Endothelial cell of umbilical vein (primary cell): ENCODE measurements around the gene GANC. TPM values are rescaled to one million over a fixed set of nuclear protein-coding genes. Genes with fewer than 3 reads are reported as not detected.

Source experiments
- BruUV-seq: library from RNA; stranded (reverse); fragments of 400-500 nt; replicated peaks from 2 replicates; lab custom pipeline; 2021; lab: Mats Ljungman, UMichigan
- CTCF ChIA-PET: fragments of 300-600, 350-600 bp; sonication (Branson Sonifier 250); formaldehyde crosslinking; loops from one replicate; lab custom pipeline; 2021; ENCODE audit warnings: antibody characterized with exemption, inconsistent platforms; lab: Charles Lee
- POLR2A ChIA-PET: fragments of 300-600, 350-600 bp; sonication (Branson Sonifier 250); formaldehyde crosslinking; loops from one replicate; lab custom pipeline; 2021; ENCODE audit warnings: antibody characterized with exemption, inconsistent platforms; lab: Charles Lee
- DNase-seq: peaks from one replicate; pipeline ENCODE4 v3.0.0-alpha.2; 2011; ENCODE audit warnings: low read depth, low spot score
- FAIRE-seq: peaks from 2 replicates; lab custom pipeline; 2011; peaks lifted over from hg19 to GRCh38; lab: Jason Lieb, UNC
- H2AFZ ChIP-seq: 2 replicates; pipeline ENCODE4 v1.6.0; 2012; ENCODE audit warnings: low read depth, low read length, control low read depth, inconsistent platforms
- H3K27ac ChIP-seq: 2 replicates; pipeline ENCODE4 v1.5.1; 2011; ENCODE audit warnings: low read depth, mild to moderate bottlenecking, control low read depth, low read length, moderate library complexity; ENCODE audit not compliant: insufficient read depth
- H3K27me3 ChIP-seq, 2 experiments: 2 replicates each; pipeline versions ENCODE4 v1.6.0 to v1.6.1; 2011; ENCODE audit warnings: low read length in 2 of 2, mixed read lengths in 1 of 2; ENCODE audit not compliant: control insufficient read depth in 2 of 2, insufficient read depth in 2 of 2
- H3K36me3 ChIP-seq, 2 experiments: 2 replicates in 1 of 2; 3 replicates in 1 of 2; pipeline ENCODE4 v1.5.1; 2011; ENCODE audit warnings: low read length in 2 of 2, mild to moderate bottlenecking in 1 of 2, moderate library complexity in 1 of 2; ENCODE audit not compliant: control insufficient read depth in 2 of 2, insufficient read depth in 2 of 2; ENCODE audit errors: extremely low read depth in 1 of 2
- H3K4me1 ChIP-seq: 3 replicates; pipeline ENCODE4 v1.5.1; 2011; ENCODE audit warnings: mild to moderate bottlenecking, low read length; ENCODE audit not compliant: control insufficient read depth, insufficient read depth; ENCODE audit errors: extremely low read depth
- H3K4me2 ChIP-seq: 2 replicates; pipeline ENCODE4 v1.6.1; 2011; ENCODE audit warnings: low read length, control low read depth, mixed read lengths; ENCODE audit not compliant: insufficient read depth
- H3K4me3 ChIP-seq, 3 experiments: fragments of 200-600 bp in 1 of 3; sonication (generic), shearing (Covaris generic) in 1 of 3; replicated peaks in 1 of 3; 2 replicates each; pipeline ENCODE4 v1.5.1; 2011 to 2016; ENCODE audit warnings: control low read depth in 3 of 3, low read length in 3 of 3, mild to moderate bottlenecking in 2 of 3, inconsistent platforms in 1 of 3, low read depth in 1 of 3, moderate library complexity in 1 of 3; ENCODE audit not compliant: insufficient read depth in 1 of 3
- H3K79me2 ChIP-seq: 2 replicates; pipeline ENCODE4 v1.6.0; 2012; ENCODE audit warnings: low read length, inconsistent platforms; ENCODE audit not compliant: control insufficient read depth, insufficient read depth
- H3K9ac ChIP-seq: replicated peaks from 2 replicates; pipeline ENCODE3; 2011; ENCODE audit warnings: low read length, control low read depth; ENCODE audit not compliant: insufficient read depth; ENCODE audit errors: extremely low read depth
- H3K9me1 ChIP-seq: replicated peaks from 3 replicates; pipeline ENCODE4 v1.6.0; 2011; ENCODE audit warnings: mild to moderate bottlenecking, low read length; ENCODE audit not compliant: control insufficient read depth, insufficient read depth; ENCODE audit errors: extremely low read depth
- H3K9me3 ChIP-seq: replicated peaks from 2 replicates; pipeline ENCODE4 v1.5.1; 2012; ENCODE audit warnings: low read length, inconsistent platforms; ENCODE audit not compliant: control insufficient read depth, insufficient read depth
- H4K20me1 ChIP-seq: replicated peaks from 2 replicates; pipeline ENCODE3; 2011; ENCODE audit warnings: mild to moderate bottlenecking, low read length; ENCODE audit not compliant: control insufficient read depth, insufficient read depth; ENCODE audit errors: extremely low read depth
- EZH2 ChIP-seq: IDR thresholded peaks from 2 replicates; pipeline ENCODE4 v1.6.1; 2012; ENCODE audit warnings: borderline replicate concordance, low read depth, mild to moderate bottlenecking, moderate library complexity, low read length, inconsistent platforms; ENCODE audit not compliant: severe bottlenecking
- FOS ChIP-seq: IDR thresholded peaks from 2 replicates; pipeline ENCODE4 v1.6.1; 2011; ENCODE audit warnings: mild to moderate bottlenecking, low read length, moderate library complexity, borderline replicate concordance; ENCODE audit not compliant: insufficient read depth
- GATA2 ChIP-seq: IDR thresholded peaks from 2 replicates; pipeline ENCODE4 v1.7.0; 2011; ENCODE audit warnings: low read depth, mild to moderate bottlenecking, moderate library complexity, mixed read lengths, low read length; ENCODE audit not compliant: insufficient read length, insufficient read depth
- MYC ChIP-seq: IDR thresholded peaks from one replicate; pipeline ENCODE4 v1.6.1; 2011; ENCODE audit warnings: mild to moderate bottlenecking, low read depth, low read length
- dilution Hi-C: fragments of 300-500 bp; cut with MboI; formaldehyde crosslinking; loops from one replicate; pipeline ENCODE4 v1.15.0; 2019; ENCODE audit warnings: low sequenced_read_pairs; ENCODE audit not compliant: extremely low pct_ligation_motif_present
- intact Hi-C: fragments of 100-400 bp; cut with micrococcal nuclease; formaldehyde crosslinking; loops from one replicate; pipeline ENCODE4 v1.10.0; 2022
- polyA plus RNA-seq, 4 experiments: library from polyadenylated mRNA; depleted of rRNA in 3 of 4; stranded (reverse) in 3 of 4; unstranded in 1 of 4; fragments of >200 nt; gene quantifications; 2 replicates each; pipeline versions ENCODE4 v1.2.1 to v1.2.3, GENCODE V29; 2011 to 2012; ENCODE audit warnings: missing spikeins in 1 of 4
- total RNA-seq: library from RNA; stranded (reverse); gene quantifications from 2 replicates; pipeline ENCODE4 v1.2.3, GENCODE V29; 2021
- TF ChIP-seq, protein P1 (sequence below): IDR thresholded peaks from 2 replicates; pipeline ENCODE4 v1.6.1; 2011; ENCODE audit not compliant: insufficient read depth, insufficient read length
- TF ChIP-seq, protein P2 (sequence below), 2 donors: IDR thresholded peaks; 1 replicate in 1 of 2; 2 replicates in 1 of 2; pipeline ENCODE4 v1.5.1; 2011; ENCODE audit warnings: low read length in 2 of 2, mild to moderate bottlenecking in 2 of 2, moderate library complexity in 2 of 2, control low read depth in 1 of 2, inconsistent platforms in 1 of 2, low read depth in 1 of 2; ENCODE audit not compliant: insufficient read depth in 1 of 2; ENCODE audit errors: extremely low read depth in 1 of 2

Gene GANC
- total and polyA plus RNA-seq, 2 donors (not counting 3 experiments of a cell fraction or from before 2014, with no cell fraction given) = 8.5 to 17.8 TPM

DNA sequence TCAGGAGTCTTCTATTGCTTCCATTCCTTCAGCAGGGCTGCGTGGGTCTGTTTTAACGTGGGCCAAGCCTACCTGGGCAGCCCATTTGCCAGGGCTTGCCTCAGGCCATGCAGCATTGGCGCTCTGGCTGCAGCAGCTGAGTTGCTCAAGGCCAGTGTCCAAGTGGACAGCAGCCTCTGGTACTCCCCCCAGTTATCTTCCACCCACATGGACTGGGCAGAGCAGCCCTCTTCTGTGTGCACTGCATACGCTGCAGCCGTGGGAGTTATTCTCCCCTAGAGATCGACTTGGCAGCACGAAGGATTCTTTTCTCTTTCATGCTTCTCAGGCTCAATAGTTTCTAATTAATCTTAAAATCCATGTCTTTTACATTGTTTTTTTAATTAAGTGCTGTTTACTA lies 79.4 kb downstream of the GANC start:
- no peak overlapping the region for H3K9ac ChIP-seq
- H3K4me1 ChIP-seq = no peaks in the 10 kb centered on the region
- H3K27ac ChIP-seq = no peak overlapping the region
- no TSS peak for BruUV-seq
- no peak overlapping the region for H3K4me2 ChIP-seq
- H3K79me2 ChIP-seq = no peaks in the 10 kb centered on the region
- H4K20me1 ChIP-seq = no peaks in the 10 kb centered on the region
- intact Hi-C loops = no loop called here
- H3K27me3 ChIP-seq = no peaks in the 10 kb centered on the region
- no peaks in the 10 kb centered on the region for H3K9me1 ChIP-seq
- DNase-seq (no peak), FAIRE-seq (no peak)
- no peak for TF ChIP-seq GATA2
- TF ChIP-seq MYC = no peak
- TF ChIP-seq EZH2 = no peak
- TF ChIP-seq, protein P1, sequence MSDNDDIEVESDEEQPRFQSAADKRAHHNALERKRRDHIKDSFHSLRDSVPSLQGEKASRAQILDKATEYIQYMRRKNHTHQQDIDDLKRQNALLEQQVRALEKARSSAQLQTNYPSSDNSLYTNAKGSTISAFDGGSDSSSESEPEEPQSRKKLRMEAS = no peak
- TF ChIP-seq, protein P2, sequence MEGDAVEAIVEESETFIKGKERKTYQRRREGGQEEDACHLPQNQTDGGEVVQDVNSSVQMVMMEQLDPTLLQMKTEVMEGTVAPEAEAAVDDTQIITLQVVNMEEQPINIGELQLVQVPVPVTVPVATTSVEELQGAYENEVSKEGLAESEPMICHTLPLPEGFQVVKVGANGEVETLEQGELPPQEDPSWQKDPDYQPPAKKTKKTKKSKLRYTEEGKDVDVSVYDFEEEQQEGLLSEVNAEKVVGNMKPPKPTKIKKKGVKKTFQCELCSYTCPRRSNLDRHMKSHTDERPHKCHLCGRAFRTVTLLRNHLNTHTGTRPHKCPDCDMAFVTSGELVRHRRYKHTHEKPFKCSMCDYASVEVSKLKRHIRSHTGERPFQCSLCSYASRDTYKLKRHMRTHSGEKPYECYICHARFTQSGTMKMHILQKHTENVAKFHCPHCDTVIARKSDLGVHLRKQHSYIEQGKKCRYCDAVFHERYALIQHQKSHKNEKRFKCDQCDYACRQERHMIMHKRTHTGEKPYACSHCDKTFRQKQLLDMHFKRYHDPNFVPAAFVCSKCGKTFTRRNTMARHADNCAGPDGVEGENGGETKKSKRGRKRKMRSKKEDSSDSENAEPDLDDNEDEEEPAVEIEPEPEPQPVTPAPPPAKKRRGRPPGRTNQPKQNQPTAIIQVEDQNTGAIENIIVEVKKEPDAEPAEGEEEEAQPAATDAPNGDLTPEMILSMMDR (IDR thresholded peaks at IDR 0.05; ENCODE audit: extremely low read depth in 1 of 2, insufficient read depth in 1 of 2, low read depth in 1 of 2, low read length in 2 of 2) = no peak
- H2AFZ ChIP-seq = no peak overlapping the region
- dilution Hi-C loops = no loop called here
- CTCF ChIA-PET = no interaction called here
- H3K36me3 ChIP-seq = no peaks in the 10 kb centered on the region
- POLR2A ChIA-PET = no interaction called here
- no peaks in the 10 kb centered on the region for H3K9me3 ChIP-seq
- H3K4me3 ChIP-seq = no peak overlapping the region

DNA sequence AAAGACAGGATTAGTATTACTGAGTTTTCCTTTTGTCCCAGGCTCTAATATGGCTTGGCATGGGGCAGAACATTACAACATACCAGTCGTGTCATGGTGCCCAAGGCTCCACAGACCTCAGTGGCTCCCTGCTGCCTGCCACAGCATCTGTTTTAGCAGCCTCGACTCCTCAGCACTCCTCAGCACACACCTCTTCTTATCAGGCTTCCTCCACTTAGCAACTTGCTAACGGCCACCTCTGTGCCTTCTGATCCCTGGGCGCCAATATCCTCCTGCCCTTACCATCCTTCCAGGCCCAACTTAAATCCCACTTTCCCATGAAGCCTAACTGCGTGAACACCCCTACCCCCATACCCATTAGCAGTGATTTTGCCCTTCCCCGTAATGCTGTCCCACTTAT lies 80.1 kb downstream of the GANC start:
- Histone ChIP-seq H3K27ac (no peak overlapping the region), H4K20me1 (no peaks in the 10 kb centered on the region), H3K4me2 (no peak overlapping the region), H3K79me2 (no peaks in the 10 kb centered on the region), H3K9me1 (no peaks in the 10 kb centered on the region), H3K36me3 (no peaks in the 10 kb centered on the region), H3K4me1 (no peaks in the 10 kb centered on the region), H3K9me3 (no peaks in the 10 kb centered on the region), H3K27me3 (no peaks in the 10 kb centered on the region), H2AFZ (no peak overlapping the region), H3K9ac (no peak overlapping the region), H3K4me3 (no peak overlapping the region)
- no peak for DNase-seq
- POLR2A ChIA-PET = no interaction called here
- FAIRE-seq = no peak
- BruUV-seq = no TSS peak
- dilution Hi-C loops (no loop called here), intact Hi-C loops (no loop called here)
- no peak for TF ChIP-seq MYC
- TF ChIP-seq EZH2 = no peak
- TF ChIP-seq FOS = no peak
- CTCF ChIA-PET = no interaction called here
